NCI-H2107 (cell line): ENCODE measurements around the gene QSER1.
"Not testable (repeated sequence)": the region's sequence is repeated elsewhere in the genome, so short reads cannot be mapped to it uniquely, and the experiment has no call there.

ENCODE experiments used
- DNase-seq: peaks from one replicate; lab custom pipeline; 2025; lab: John Stamatoyannopoulos, UW

Gene QSER1

GRCh38 chr11:32935462-32936029, 42.9 kb downstream of the QSER1 start:
- DNase-seq, result no peak

GRCh38 chr11:32936178-32936577, 43.6 kb downstream of the QSER1 start:
- not testable (repeated sequence) for DNase-seq

GRCh38 chr11:32937283-32937682, 44.7 kb downstream of the QSER1 start:
- DNase-seq, result not testable (repeated sequence)

- DNase-seq, result no peak
Measured at GRCh38 chr11:32939046-32939445, 46.4 kb downstream of the QSER1 start.

- no peak for DNase-seq
Measured at GRCh38 chr11:32939866-32940265, 47.3 kb downstream of the QSER1 start.

- no peak for DNase-seq
Measured at GRCh38 chr11:32940865-32941264, 48.3 kb downstream of the QSER1 start.

GRCh38 chr11:32947978-32948377, 55.4 kb downstream of the QSER1 start:
- DNase-seq, result no peak

GRCh38 chr11:32949739-32950138, 57.1 kb downstream of the QSER1 start:
- no peak for DNase-seq

- DNase-seq, result no peak
Measured at GRCh38 chr11:32952421-32952820, 59.8 kb downstream of the QSER1 start.

- DNase-seq, result no peak
Measured at GRCh38 chr11:32953700-32954099, 61.1 kb downstream of the QSER1 start.

GRCh38 chr11:32960553-32961164, 68.0 kb downstream of the QSER1 start:
- no peak for DNase-seq

- no peak for DNase-seq
Measured at GRCh38 chr11:32962016-32962415, 69.4 kb downstream of the QSER1 start.

GRCh38 chr11:32963721-32964120, 71.1 kb downstream of the QSER1 start:
- DNase-seq, result no peak

GRCh38 chr11:32968541-32968940, 75.9 kb downstream of the QSER1 start:
- DNase-seq, result no peak

- not testable (repeated sequence) for DNase-seq
Measured at GRCh38 chr11:32972233-32972632, 79.6 kb downstream of the QSER1 start.

GRCh38 chr11:32972781-32973180, 80.2 kb downstream of the QSER1 start:
- DNase-seq, result no peak

GRCh38 chr11:32982626-32983025, 90.0 kb downstream of the QSER1 start:
- DNase-seq, result no peak

GRCh38 chr11:32983506-32983905, 90.9 kb downstream of the QSER1 start:
- no peak for DNase-seq

GRCh38 chr11:32985600-32985999, 93.0 kb downstream of the QSER1 start:
- no peak for DNase-seq

GRCh38 chr11:32987851-32988250, 95.2 kb downstream of the QSER1 start:
- DNase-seq, result no peak

- DNase-seq, result no peak
Measured at GRCh38 chr11:32990481-32990880, 97.9 kb downstream of the QSER1 start.

- no peak for DNase-seq
Measured at GRCh38 chr11:32991427-32991826, 98.8 kb downstream of the QSER1 start.

- DNase-seq, result no peak
Measured at GRCh38 chr11:32991898-32992297, 99.3 kb downstream of the QSER1 start.

GRCh38 chr11:33000181-33000580, 107.6 kb downstream of the QSER1 start:
- no peak for DNase-seq
